GM19043 (cell line): ENCODE measurements around the gene NKAP.
A peak's percentile ranks its signal among the peaks of the same experiment; 100 is the strongest.

Source experiments
- ATAC-seq: cut with Tn5 transposase; IDR thresholded peaks from one replicate; pipeline ENCODE4 v1.9.1; 2021; ENCODE audit warnings: low read depth; ENCODE audit not compliant: unreplicated experiment

The NKAP gene

GRCh38 chrX:119871599-119872395, 71.8 kb downstream of the NKAP start, which contains the start of the genes NDUFA1 and RNF113A:
Gene NDUFA1 (plus strand): TSS chrX:119871832. CDS start chrX:119871912, 80 bp downstream.
Gene RNF113A (minus strand): TSS chrX:119871733. CDS start chrX:119871613, 120 bp downstream.
- peak; percentile 93 for ATAC-seq

DNA sequence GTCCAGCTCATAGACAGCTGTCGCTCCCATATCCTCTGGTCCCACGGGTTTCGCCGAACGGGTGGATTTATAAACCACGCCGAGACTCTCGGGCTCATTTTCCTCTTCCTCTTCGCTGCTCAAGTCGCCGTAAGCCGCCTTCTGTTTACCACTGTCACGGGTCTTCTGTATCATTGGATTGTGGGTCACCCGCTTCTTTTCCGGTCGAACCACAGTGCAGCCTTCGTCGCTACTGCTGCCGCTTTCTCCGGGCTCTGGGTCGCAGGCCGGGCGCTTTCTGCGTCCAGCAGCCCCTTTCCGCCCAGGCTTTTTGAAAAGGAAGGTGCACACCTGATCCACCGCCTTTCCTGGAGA, 72.3 kb downstream of the NKAP start:
- peak; percentile 33 for ATAC-seq
